HG03060 (cell line): ENCODE results near the gene TTC22.
"Not testable (repeated sequence)": the region's sequence is repeated elsewhere in the genome, so short reads cannot be mapped to it uniquely, and the experiment has no call there.

Source experiments
- ATAC-seq: cut with Tn5 transposase; IDR thresholded peaks from one replicate; pipeline ENCODE4 v1.9.1; 2021; ENCODE audit warnings: low read depth, moderate number of reproducible peaks; ENCODE audit not compliant: unreplicated experiment

Gene TTC22

GRCh38 chr1:54792686-54793282 is 8.3 kb downstream of the TTC22 start:
- ATAC-seq, result no peak

- no peak for ATAC-seq
Observed at GRCh38 chr1:54791880-54792522, 9.1 kb downstream of the TTC22 start.

- no peak for ATAC-seq
Observed at GRCh38 chr1:54788459-54788858, 12.7 kb downstream of the TTC22 start.

GRCh38 chr1:54787604-54788003 is 13.5 kb downstream of the TTC22 start:
- no peak for ATAC-seq

GRCh38 chr1:54786778-54787177 is 14.3 kb downstream of the TTC22 start:
- ATAC-seq, result no peak

- no peak for ATAC-seq
Observed at GRCh38 chr1:54784066-54784465, 17.1 kb downstream of the TTC22 start.

- ATAC-seq, result no peak
Observed at GRCh38 chr1:54782588-54782987, 18.5 kb downstream of the TTC22 start.

GRCh38 chr1:54782156-54782555 is 19.0 kb downstream of the TTC22 start:
- no peak for ATAC-seq

- ATAC-seq, result no peak
Observed at GRCh38 chr1:54781023-54781723, 19.9 kb downstream of the TTC22 start.

- ATAC-seq, result no peak
Observed at GRCh38 chr1:54777431-54777830, 23.7 kb downstream of the TTC22 start.

- no peak for ATAC-seq
Observed at GRCh38 chr1:54777011-54777410, 24.1 kb downstream of the TTC22 start.

- ATAC-seq, result not testable (repeated sequence)
Observed at GRCh38 chr1:54775828-54776721, 25.0 kb downstream of the TTC22 start.

- ATAC-seq, result no peak
Observed at GRCh38 chr1:54774820-54775498, 26.2 kb downstream of the TTC22 start.

- ATAC-seq, result no peak
Observed at GRCh38 chr1:54772951-54773350, 28.2 kb downstream of the TTC22 start.

- no peak for ATAC-seq
Observed at GRCh38 chr1:54768093-54768492, 33.0 kb downstream of the TTC22 start.

GRCh38 chr1:54767526-54767925 is 33.6 kb downstream of the TTC22 start:
- no peak for ATAC-seq

GRCh38 chr1:54766726-54767125 is 34.4 kb downstream of the TTC22 start:
- no peak for ATAC-seq

- peak; percentile 4 for ATAC-seq
Observed at GRCh38 chr1:54764922-54765561, 36.1 kb downstream of the TTC22 start.

GRCh38 chr1:54764133-54764921 is 36.8 kb downstream of the TTC22 start, which contains the start of gene PARS2:
PARS2 (minus strand) TSS chr1:54764523; CDS start chr1:54759161, 5,362 bp downstream.
- ATAC-seq, result peak; percentile 94
